GM23338 (cell line): ENCODE data around the gene RAVER1. TPM values are rescaled to one million over a fixed set of nuclear protein-coding genes. Genes with fewer than 3 reads are reported as not detected.

Experiments used
- ATAC-seq: fragments of 200-7000 bp; cut with Tn5 transposase; 3 replicates; pipeline ENCODE4 v1.9.1; 2020
- DNase-seq: peaks from one replicate; pipeline ENCODE4 v3.0.0-alpha.2; 2015; ENCODE audit warnings: low spot score
- H2AFZ ChIP-seq: fragments of 200-600 bp; sonication (generic); 2 replicates; pipeline ENCODE4 v1.8.0; 2016; ENCODE audit warnings: antibody characterized with exemption, mild to moderate bottlenecking, moderate library complexity
- H3F3A ChIP-seq: fragments of 200-600 bp; sonication (generic); replicated peaks from 2 replicates; pipeline ENCODE4 v1.8.0; 2017; ENCODE audit warnings: antibody characterized with exemption, mixed run types, low read depth
- H3K27ac ChIP-seq: fragments of 200-600 bp; sonication (generic); 2 replicates; pipeline ENCODE4 v1.6.1; 2016; ENCODE audit warnings: low read depth
- H3K27me3 ChIP-seq: fragments of 200-600 bp; sonication (generic); 2 replicates; pipeline ENCODE4 v1.8.0; 2016; ENCODE audit warnings: mild to moderate bottlenecking, mixed run types, moderate library complexity; ENCODE audit not compliant: insufficient read depth
- H3K36me3 ChIP-seq: fragments of 200-600 bp; sonication (generic); 2 replicates; pipeline ENCODE4 v1.8.0; 2016; ENCODE audit warnings: mild to moderate bottlenecking; ENCODE audit not compliant: insufficient read depth
- H3K4me1 ChIP-seq: fragments of 200-600 bp; sonication (generic); 2 replicates; pipeline ENCODE4 v1.8.0; 2016; ENCODE audit warnings: mild to moderate bottlenecking, moderate library complexity; ENCODE audit not compliant: insufficient read depth
- H3K4me2 ChIP-seq: fragments of 200-600 bp; sonication (generic); 2 replicates; pipeline ENCODE4 v1.7.1; 2017; ENCODE audit warnings: mixed run types
- H3K4me3 ChIP-seq: fragments of 200-600 bp; sonication (generic); 2 replicates; pipeline ENCODE4 v1.6.1; 2016; ENCODE audit warnings: mixed run types
- H3K79me2 ChIP-seq: fragments of 200-600 bp; sonication (generic); replicated peaks from 2 replicates; pipeline ENCODE4 v1.8.0; 2017; ENCODE audit warnings: mild to moderate bottlenecking; ENCODE audit not compliant: insufficient read depth
- H3K9me2 ChIP-seq: fragments of 200-600 bp; sonication (generic); 2 replicates; pipeline ENCODE4 v1.8.0; 2017; ENCODE audit not compliant: insufficient read depth
- H4K20me1 ChIP-seq: fragments of 200-600 bp; sonication (generic); replicated peaks from 2 replicates; pipeline ENCODE4 v1.8.0; 2017; ENCODE audit warnings: mild to moderate bottlenecking; ENCODE audit not compliant: insufficient read depth
- H3K27ac Mint-ChIP-seq: 2 replicates; pipeline ENCODE4 v1.8.0; 2020; ENCODE audit warnings: inconsistent platforms, mild to moderate bottlenecking, moderate library complexity, mixed read lengths
- H3K27me3 Mint-ChIP-seq: 3 replicates; pipeline ENCODE4 v1.8.0; 2022; ENCODE audit warnings: low read depth, mild to moderate bottlenecking, moderate library complexity, mixed read lengths, inconsistent platforms; ENCODE audit not compliant: insufficient read depth, poor library complexity
- H3K36me3 Mint-ChIP-seq: 3 replicates; pipeline ENCODE4 v1.8.0; 2021; ENCODE audit warnings: low read depth, mild to moderate bottlenecking, inconsistent platforms, moderate library complexity, mixed read lengths
- H3K4me1 Mint-ChIP-seq: 3 replicates; pipeline ENCODE4 v1.8.0; 2020; ENCODE audit warnings: mild to moderate bottlenecking, inconsistent platforms, mixed read lengths
- H3K4me3 Mint-ChIP-seq: 3 replicates; pipeline ENCODE4 v1.8.0; 2021; ENCODE audit warnings: moderate library complexity, mild to moderate bottlenecking, inconsistent platforms, mixed read lengths
- H3K9me3 Mint-ChIP-seq: 3 replicates; pipeline ENCODE4 v1.8.0; 2020; ENCODE audit warnings: moderate library complexity, mild to moderate bottlenecking, inconsistent platforms, mixed read lengths
- CREB1 ChIP-seq: fragments of 250-450 bp; sonication (Bioruptor Pico); IDR thresholded peaks from 2 replicates; pipeline ENCODE4 v1.5.0; 2020; ENCODE audit warnings: low read depth, mild to moderate bottlenecking, moderate library complexity
- CTCF ChIP-seq, 2 experiments: fragments of 200-600 bp in 1 of 2; sonication (generic) in 1 of 2; conservative IDR thresholded peaks; 2 replicates each; pipeline versions ENCODE4 v1.5.1 to v1.6.1; 2016 to 2017; ENCODE audit warnings: antibody characterized with exemption in 2 of 2, low read depth in 2 of 2, mild to moderate bottlenecking in 2 of 2, moderate library complexity in 1 of 2
- EZH2 ChIP-seq: fragments of 200-600 bp; sonication (generic); IDR thresholded peaks from one replicate; pipeline ENCODE4 v1.8.0; 2017; ENCODE audit warnings: antibody characterized with exemption, mild to moderate bottlenecking, low read depth; ENCODE audit not compliant: unreplicated experiment
- EZH2phosphoT487 ChIP-seq: fragments of 200-600 bp; sonication (generic); IDR thresholded peaks from one replicate; pipeline ENCODE4 v1.8.1; 2018; ENCODE audit warnings: antibody characterized with exemption; ENCODE audit not compliant: unreplicated experiment
- JUNB ChIP-seq: IDR thresholded peaks from one replicate; pipeline ENCODE4 v1.6.1; 2016; ENCODE audit warnings: antibody characterized with exemption; ENCODE audit not compliant: unreplicated experiment
- NANOG ChIP-seq: IDR thresholded peaks from 2 replicates; pipeline ENCODE4 v1.6.1; 2016; ENCODE audit warnings: antibody characterized with exemption, borderline replicate concordance
- POLR2AphosphoS5 ChIP-seq: IDR thresholded peaks from 2 replicates; pipeline ENCODE4 v1.6.1; 2016; ENCODE audit warnings: antibody characterized with exemption, low read depth
- STAT1 ChIP-seq: IDR thresholded peaks from one replicate; pipeline ENCODE4 v1.6.1; 2016; ENCODE audit warnings: antibody characterized with exemption; ENCODE audit not compliant: unreplicated experiment
- ZNF114 ChIP-seq: fragments of 250-450 bp; sonication (Bioruptor Pico); IDR thresholded peaks from 2 replicates; pipeline ENCODE4 v1.5.0; 2020; ENCODE audit warnings: mild to moderate bottlenecking, moderate library complexity
- ZNF331 ChIP-seq: fragments of 250-450 bp; sonication (Bioruptor Pico); IDR thresholded peaks from 2 replicates; pipeline ENCODE4 v1.5.0; 2020; ENCODE audit warnings: low read depth, mild to moderate bottlenecking, moderate library complexity
- polyA plus RNA-seq: library from polyadenylated mRNA; unstranded; fragments of >200 nt; fragmentation: Nextera tagmentation; extraction: Ambion mirVana; gene quantifications from 2 replicates; pipeline ENCODE4 v1.2.1, GENCODE V29; 2016
- total RNA-seq: library from RNA; depleted of rRNA; stranded (reverse); fragments of >200 nt; shearing (Covaris generic); gene quantifications from 2 replicates; pipeline ENCODE4 v1.2.3, GENCODE V29; 2014
- TF ChIP-seq, protein P1 (sequence below): IDR thresholded peaks from 2 replicates; pipeline ENCODE4 v1.6.1; 2016; ENCODE audit warnings: antibody characterized with exemption
- TF ChIP-seq, protein P2 (sequence below): IDR thresholded peaks from one replicate; pipeline ENCODE4 v1.6.1; 2018; ENCODE audit warnings: antibody characterized with exemption; ENCODE audit not compliant: unreplicated experiment
- TF ChIP-seq, protein P3 (sequence below): fragments of 250-450 bp; sonication (Bioruptor Pico); IDR thresholded peaks from 2 replicates; pipeline ENCODE4 v1.5.0; 2020; ENCODE audit warnings: mild to moderate bottlenecking, moderate library complexity

RAVER1 gene
- total and polyA plus RNA-seq, 2 experiments from 2014 or later: 25.5 to 88.3 TPM

DNA sequence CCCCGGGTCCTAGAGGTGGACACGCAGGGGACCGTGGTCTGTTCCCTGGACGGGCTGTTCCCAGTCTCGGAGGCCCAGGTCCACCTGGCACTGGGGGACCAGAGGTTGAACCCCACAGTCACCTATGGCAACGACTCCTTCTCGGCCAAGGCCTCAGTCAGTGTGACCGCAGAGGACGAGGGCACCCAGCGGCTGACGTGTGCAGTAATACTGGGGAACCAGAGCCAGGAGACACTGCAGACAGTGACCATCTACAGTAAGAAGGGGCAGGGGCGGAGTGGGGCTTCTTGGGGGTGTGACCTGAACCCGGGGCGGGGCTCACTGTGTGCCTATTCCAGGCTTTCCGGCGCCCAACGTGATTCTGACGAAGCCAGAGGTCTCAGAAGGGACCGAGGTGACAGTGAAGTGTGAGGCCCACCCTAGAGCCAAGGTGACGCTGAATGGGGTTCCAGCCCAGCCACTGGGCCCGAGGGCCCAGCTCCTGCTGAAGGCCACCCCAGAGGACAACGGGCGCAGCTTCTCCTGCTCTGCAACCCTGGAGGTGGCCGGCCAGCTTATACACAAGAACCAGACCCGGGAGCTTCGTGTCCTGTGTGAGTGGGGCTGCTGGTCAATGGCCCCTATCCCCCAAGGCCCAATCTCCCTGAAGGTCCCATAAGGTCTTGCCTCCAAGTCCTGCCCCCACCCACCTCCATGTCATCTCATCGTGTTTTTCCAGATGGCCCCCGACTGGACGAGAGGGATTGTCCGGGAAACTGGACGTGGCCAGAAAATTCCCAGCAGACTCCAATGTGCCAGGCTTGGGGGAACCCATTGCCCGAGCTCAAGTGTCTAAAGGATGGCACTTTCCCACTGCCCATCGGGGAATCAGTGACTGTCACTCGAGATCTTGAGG is 49.0 kb downstream of the RAVER1 start:
- H2AFZ ChIP-seq: no peak overlapping the region
- no peak overlapping the region for H3K4me3 ChIP-seq
- no peaks in the 10 kb centered on the region for H3K36me3 ChIP-seq
- H3K9me2 ChIP-seq: no peaks in the 10 kb centered on the region
- H3K4me2 ChIP-seq: no peak overlapping the region
- no peaks in the 10 kb centered on the region for H3K79me2 ChIP-seq
- H3K27ac ChIP-seq: no peak overlapping the region
- DNase-seq (no peak), ATAC-seq (no peak)
- H4K20me1 ChIP-seq: no peaks in the 10 kb centered on the region; the same call in none of the 2 replicates
- peaks cover 3% of the 10 kb centered on the region; the same call in 1 of the 3 replicates for H3K9me3 Mint-ChIP-seq
- no peak overlapping the region for H3K4me3 Mint-ChIP-seq
- H3K36me3 Mint-ChIP-seq: peaks cover 8% of the 10 kb centered on the region; the same call in 2 of the 3 replicates
- peaks cover 34% of the 10 kb centered on the region for H3K27me3 ChIP-seq
- H3K4me1 Mint-ChIP-seq: peaks cover 17% of the 10 kb centered on the region; the same call in 2 of the 3 replicates
- peaks cover 11% of the 10 kb centered on the region; the same call in 1 of the 2 replicates for H3K4me1 ChIP-seq
- TF ChIP-seq ZNF114 (CRISPR knock-in tag) (no peak), NANOG (no peak), EZH2 (no peak), EZH2phosphoT487 (no peak), ZNF331 (CRISPR knock-in tag) (no peak), CREB1 (CRISPR knock-in tag) (no peak), STAT1 (no peak), JUNB (no peak), CTCF (conservative IDR thresholded peaks at IDR 0.05; ENCODE audit: low read depth in 2 of 2) (no peak), POLR2AphosphoS5 (no peak)
- TF ChIP-seq, protein P1, sequence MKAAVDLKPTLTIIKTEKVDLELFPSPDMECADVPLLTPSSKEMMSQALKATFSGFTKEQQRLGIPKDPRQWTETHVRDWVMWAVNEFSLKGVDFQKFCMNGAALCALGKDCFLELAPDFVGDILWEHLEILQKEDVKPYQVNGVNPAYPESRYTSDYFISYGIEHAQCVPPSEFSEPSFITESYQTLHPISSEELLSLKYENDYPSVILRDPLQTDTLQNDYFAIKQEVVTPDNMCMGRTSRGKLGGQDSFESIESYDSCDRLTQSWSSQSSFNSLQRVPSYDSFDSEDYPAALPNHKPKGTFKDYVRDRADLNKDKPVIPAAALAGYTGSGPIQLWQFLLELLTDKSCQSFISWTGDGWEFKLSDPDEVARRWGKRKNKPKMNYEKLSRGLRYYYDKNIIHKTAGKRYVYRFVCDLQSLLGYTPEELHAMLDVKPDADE: no peak
- TF ChIP-seq, protein P2, sequence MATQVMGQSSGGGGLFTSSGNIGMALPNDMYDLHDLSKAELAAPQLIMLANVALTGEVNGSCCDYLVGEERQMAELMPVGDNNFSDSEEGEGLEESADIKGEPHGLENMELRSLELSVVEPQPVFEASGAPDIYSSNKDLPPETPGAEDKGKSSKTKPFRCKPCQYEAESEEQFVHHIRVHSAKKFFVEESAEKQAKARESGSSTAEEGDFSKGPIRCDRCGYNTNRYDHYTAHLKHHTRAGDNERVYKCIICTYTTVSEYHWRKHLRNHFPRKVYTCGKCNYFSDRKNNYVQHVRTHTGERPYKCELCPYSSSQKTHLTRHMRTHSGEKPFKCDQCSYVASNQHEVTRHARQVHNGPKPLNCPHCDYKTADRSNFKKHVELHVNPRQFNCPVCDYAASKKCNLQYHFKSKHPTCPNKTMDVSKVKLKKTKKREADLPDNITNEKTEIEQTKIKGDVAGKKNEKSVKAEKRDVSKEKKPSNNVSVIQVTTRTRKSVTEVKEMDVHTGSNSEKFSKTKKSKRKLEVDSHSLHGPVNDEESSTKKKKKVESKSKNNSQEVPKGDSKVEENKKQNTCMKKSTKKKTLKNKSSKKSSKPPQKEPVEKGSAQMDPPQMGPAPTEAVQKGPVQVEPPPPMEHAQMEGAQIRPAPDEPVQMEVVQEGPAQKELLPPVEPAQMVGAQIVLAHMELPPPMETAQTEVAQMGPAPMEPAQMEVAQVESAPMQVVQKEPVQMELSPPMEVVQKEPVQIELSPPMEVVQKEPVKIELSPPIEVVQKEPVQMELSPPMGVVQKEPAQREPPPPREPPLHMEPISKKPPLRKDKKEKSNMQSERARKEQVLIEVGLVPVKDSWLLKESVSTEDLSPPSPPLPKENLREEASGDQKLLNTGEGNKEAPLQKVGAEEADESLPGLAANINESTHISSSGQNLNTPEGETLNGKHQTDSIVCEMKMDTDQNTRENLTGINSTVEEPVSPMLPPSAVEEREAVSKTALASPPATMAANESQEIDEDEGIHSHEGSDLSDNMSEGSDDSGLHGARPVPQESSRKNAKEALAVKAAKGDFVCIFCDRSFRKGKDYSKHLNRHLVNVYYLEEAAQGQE: no peak
- TF ChIP-seq, protein P3, sequence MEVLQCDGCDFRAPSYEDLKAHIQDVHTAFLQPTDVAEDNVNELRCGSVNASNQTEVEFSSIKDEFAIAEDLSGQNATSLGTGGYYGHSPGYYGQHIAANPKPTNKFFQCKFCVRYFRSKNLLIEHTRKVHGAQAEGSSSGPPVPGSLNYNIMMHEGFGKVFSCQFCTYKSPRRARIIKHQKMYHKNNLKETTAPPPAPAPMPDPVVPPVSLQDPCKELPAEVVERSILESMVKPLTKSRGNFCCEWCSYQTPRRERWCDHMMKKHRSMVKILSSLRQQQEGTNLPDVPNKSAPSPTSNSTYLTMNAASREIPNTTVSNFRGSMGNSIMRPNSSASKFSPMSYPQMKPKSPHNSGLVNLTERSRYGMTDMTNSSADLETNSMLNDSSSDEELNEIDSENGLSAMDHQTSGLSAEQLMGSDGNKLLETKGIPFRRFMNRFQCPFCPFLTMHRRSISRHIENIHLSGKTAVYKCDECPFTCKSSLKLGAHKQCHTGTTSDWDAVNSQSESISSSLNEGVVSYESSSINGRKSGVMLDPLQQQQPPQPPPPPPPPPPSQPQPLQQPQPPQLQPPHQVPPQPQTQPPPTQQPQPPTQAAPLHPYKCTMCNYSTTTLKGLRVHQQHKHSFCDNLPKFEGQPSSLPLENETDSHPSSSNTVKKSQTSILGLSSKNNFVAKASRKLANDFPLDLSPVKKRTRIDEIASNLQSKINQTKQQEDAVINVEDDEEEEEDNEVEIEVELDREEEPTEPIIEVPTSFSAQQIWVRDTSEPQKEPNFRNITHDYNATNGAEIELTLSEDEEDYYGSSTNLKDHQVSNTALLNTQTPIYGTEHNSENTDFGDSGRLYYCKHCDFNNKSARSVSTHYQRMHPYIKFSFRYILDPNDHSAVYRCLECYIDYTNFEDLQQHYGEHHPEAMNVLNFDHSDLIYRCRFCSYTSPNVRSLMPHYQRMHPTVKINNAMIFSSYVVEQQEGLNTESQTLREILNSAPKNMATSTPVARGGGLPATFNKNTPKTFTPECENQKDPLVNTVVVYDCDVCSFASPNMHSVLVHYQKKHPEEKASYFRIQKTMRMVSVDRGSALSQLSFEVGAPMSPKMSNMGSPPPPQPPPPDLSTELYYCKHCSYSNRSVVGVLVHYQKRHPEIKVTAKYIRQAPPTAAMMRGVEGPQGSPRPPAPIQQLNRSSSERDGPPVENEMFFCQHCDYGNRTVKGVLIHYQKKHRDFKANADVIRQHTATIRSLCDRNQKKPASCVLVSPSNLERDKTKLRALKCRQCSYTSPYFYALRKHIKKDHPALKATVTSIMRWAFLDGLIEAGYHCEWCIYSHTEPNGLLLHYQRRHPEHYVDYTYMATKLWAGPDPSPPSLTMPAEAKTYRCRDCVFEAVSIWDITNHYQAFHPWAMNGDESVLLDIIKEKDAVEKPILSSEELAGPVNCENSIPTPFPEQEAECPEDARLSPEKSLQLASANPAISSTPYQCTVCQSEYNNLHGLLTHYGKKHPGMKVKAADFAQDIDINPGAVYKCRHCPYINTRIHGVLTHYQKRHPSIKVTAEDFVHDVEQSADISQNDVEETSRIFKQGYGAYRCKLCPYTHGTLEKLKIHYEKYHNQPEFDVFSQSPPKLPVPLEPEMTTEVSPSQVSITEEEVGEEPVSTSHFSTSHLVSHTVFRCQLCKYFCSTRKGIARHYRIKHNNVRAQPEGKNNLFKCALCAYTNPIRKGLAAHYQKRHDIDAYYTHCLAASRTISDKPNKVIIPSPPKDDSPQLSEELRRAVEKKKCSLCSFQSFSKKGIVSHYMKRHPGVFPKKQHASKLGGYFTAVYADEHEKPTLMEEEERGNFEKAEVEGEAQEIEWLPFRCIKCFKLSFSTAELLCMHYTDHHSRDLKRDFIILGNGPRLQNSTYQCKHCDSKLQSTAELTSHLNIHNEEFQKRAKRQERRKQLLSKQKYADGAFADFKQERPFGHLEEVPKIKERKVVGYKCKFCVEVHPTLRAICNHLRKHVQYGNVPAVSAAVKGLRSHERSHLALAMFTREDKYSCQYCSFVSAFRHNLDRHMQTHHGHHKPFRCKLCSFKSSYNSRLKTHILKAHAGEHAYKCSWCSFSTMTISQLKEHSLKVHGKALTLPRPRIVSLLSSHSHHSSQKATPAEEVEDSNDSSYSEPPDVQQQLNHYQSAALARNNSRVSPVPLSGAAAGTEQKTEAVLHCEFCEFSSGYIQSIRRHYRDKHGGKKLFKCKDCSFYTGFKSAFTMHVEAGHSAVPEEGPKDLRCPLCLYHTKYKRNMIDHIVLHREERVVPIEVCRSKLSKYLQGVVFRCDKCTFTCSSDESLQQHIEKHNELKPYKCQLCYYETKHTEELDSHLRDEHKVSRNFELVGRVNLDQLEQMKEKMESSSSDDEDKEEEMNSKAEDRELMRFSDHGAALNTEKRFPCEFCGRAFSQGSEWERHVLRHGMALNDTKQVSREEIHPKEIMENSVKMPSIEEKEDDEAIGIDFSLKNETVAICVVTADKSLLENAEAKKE (CRISPR knock-in tag): no peak
- H3K27ac Mint-ChIP-seq: no peak overlapping the region
- peaks cover 6% of the 10 kb centered on the region; the same call in 1 of the 2 replicates for H3F3A ChIP-seq
- peaks cover 33% of the 10 kb centered on the region for H3K27me3 Mint-ChIP-seq
